Gastroesophageal sphincter (tissue), 4 donors: ENCODE measurements around the gene ADGB. TPM values are rescaled to one million over a fixed set of nuclear protein-coding genes. Genes with fewer than 3 reads are reported as not detected.

ENCODE experiments used
- ATAC-seq: fragments of 150-250 bp; one replicate; pipeline ENCODE4 v1.9.1; 2016; ENCODE audit warnings: mild to moderate bottlenecking, moderate library complexity
- H3K27ac ChIP-seq, 4 donors: fragments of 200-600 bp; sonication (generic) in 3 of 4; 1 replicate in 3 of 4; 2 replicates in 1 of 4; pipeline ENCODE4 v1.5.1; 2016 to 2019
- H3K27me3 ChIP-seq: fragments of 200-600 bp; sonication (generic); one replicate; pipeline ENCODE4 v1.5.1; 2019
- H3K36me3 ChIP-seq, 2 donors: fragments of 200-600 bp; sonication (generic); one replicate each; pipeline ENCODE4 v1.5.1; 2019; ENCODE audit warnings: control low read depth in 1 of 2
- H3K4me1 ChIP-seq, 3 donors: fragments of 200-600 bp; sonication (generic); 1 replicate in 2 of 3; 2 replicates in 1 of 3; pipeline ENCODE4 v1.5.1; 2016 to 2019; ENCODE audit warnings: control low read depth in 2 of 3
- H3K4me3 ChIP-seq, 2 donors: fragments of 200-600 bp; sonication (generic); one replicate each; pipeline ENCODE4 v1.5.1; 2019; ENCODE audit warnings: mild to moderate bottlenecking in 1 of 2, moderate library complexity in 1 of 2
- H3K9me3 ChIP-seq, 3 donors: fragments of 200-600 bp; sonication (generic); one replicate each; pipeline ENCODE4 v1.5.1; 2017 to 2019; ENCODE audit warnings: control low read depth in 2 of 3
- CTCF ChIP-seq, 4 experiments: fragments of 200-600 bp in 2 of 4; fragments of 450-650 bp in 2 of 4; sonication (generic) in 1 of 4; IDR thresholded peaks; one replicate each; pipeline ENCODE4 v1.5.1; 2017 to 2019; ENCODE audit warnings: antibody characterized with exemption in 4 of 4, mild to moderate bottlenecking in 2 of 4, moderate library complexity in 2 of 4
- EP300 ChIP-seq: sonication (generic); formaldehyde crosslinking; IDR thresholded peaks from one replicate; pipeline ENCODE4 v1.6.1; 2017; ENCODE audit warnings: antibody characterized with exemption, mild to moderate bottlenecking
- POLR2A ChIP-seq, 2 donors: fragments of 450-650 bp; IDR thresholded peaks; one replicate each; pipeline ENCODE4 v1.6.1; 2017; ENCODE audit warnings: antibody characterized with exemption in 2 of 2, mild to moderate bottlenecking in 2 of 2, moderate library complexity in 1 of 2
- POLR2AphosphoS5 ChIP-seq: sonication (generic); formaldehyde crosslinking; IDR thresholded peaks from one replicate; pipeline ENCODE4 v1.6.1; 2017; ENCODE audit warnings: antibody characterized with exemption
- WGBS, 2 donors: methylation state at CpG; one replicate each; pipeline ENCODE4 v1.1.5; 2018; ENCODE audit warnings: low coverage in 1 of 2; 5-methylcytosine and 5-hydroxymethylcytosine counted together
- total RNA-seq, 4 donors: library from RNA; depleted of rRNA; stranded (reverse); fragments of >200 nt; gene quantifications; one replicate each; pipeline ENCODE4 v1.1.0, GENCODE V29; 2016

Gene ADGB
- total RNA-seq, 4 donors from 2014 or later = not detected

GRCh38 chr6:146829792-146830565 lies 231.2 kb downstream of the ADGB start:
- 80 to 93% methylated on average over 1 of the region's 1 CpG for WGBS, 2 donors
- Histone ChIP-seq H3K36me3 (no peaks in the 10 kb centered on the region), H3K9me3 (no peaks in the 10 kb centered on the region), H3K27ac (no peak overlapping the region), H3K4me1 (no peaks in the 10 kb centered on the region), H3K27me3 (no peaks in the 10 kb centered on the region), H3K4me3 (no peak overlapping the region)
- TF ChIP-seq POLR2AphosphoS5 = no peak
- ATAC-seq = no peak

GRCh38 chr6:146833157-146833556 lies 234.4 kb downstream of the ADGB start:
- Histone ChIP-seq H3K36me3 (no peaks in the 10 kb centered on the region), H3K4me3 (no peak overlapping the region), H3K9me3 (no peaks in the 10 kb centered on the region), H3K27ac (no peak overlapping the region), H3K27me3 (no peaks in the 10 kb centered on the region), H3K4me1 (no peaks in the 10 kb centered on the region)
- TF ChIP-seq CTCF (IDR thresholded peaks at IDR 0.05) (no peak), POLR2A (IDR thresholded peaks at IDR 0.05) (no peak), POLR2AphosphoS5 (no peak), EP300 (no peak)
- WGBS, 2 donors = 76 to 80% methylated on average over 1 to 3 of the region's 3 CpGs
- ATAC-seq = no peak

- H3K27me3 ChIP-seq = no peaks in the 10 kb centered on the region
- no peaks in the 10 kb centered on the region for H3K4me1 ChIP-seq
- 83 to 93% methylated on average over 1 of the region's 1 CpG for WGBS, 2 donors
- no peak for TF ChIP-seq POLR2AphosphoS5
- no peak for TF ChIP-seq EP300
- TF ChIP-seq CTCF (IDR thresholded peaks at IDR 0.05) = no peak
- no peaks in the 10 kb centered on the region for H3K9me3 ChIP-seq
- no peak for ATAC-seq
- H3K27ac ChIP-seq = no peak overlapping the region
- H3K36me3 ChIP-seq = no peaks in the 10 kb centered on the region
- H3K4me3 ChIP-seq = no peak overlapping the region
Observed at GRCh38 chr6:146840216-146840615, 241.4 kb downstream of the ADGB start.

GRCh38 chr6:146840641-146841040 lies 241.9 kb downstream of the ADGB start:
- H3K4me1 ChIP-seq = no peaks in the 10 kb centered on the region
- no peaks in the 10 kb centered on the region for H3K36me3 ChIP-seq
- H3K27me3 ChIP-seq = no peaks in the 10 kb centered on the region
- H3K27ac ChIP-seq = no peak overlapping the region
- TF ChIP-seq EP300 (no peak), POLR2AphosphoS5 (no peak), POLR2A (IDR thresholded peaks at IDR 0.05) (no peak), CTCF (IDR thresholded peaks at IDR 0.05) (no peak)
- ATAC-seq = no peak
- WGBS, 2 donors = 94 to 100% methylated on average over 3 of the region's 3 CpGs
- no peaks in the 10 kb centered on the region for H3K9me3 ChIP-seq
- no peak overlapping the region for H3K4me3 ChIP-seq

DNA sequence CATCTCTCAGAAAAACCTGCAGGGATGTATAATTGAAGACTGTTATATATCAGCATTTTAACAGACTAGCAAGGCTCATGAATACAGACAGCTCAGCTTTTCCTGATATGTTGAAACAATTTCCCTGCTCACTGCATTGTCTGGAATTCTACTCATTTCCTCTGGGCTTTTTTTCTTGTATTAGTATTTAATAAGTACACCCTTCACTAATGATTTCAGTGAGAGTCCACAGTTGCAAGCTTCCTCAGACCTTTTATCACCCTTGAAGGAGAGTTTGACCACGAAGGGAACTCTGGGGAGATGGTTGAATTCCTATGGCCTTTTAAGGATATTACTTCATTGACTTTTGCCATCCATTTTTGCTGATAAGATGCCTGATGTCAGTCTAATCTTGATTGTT lies 248.7 kb downstream of the ADGB start:
- Histone ChIP-seq H3K36me3 (no peaks in the 10 kb centered on the region), H3K4me1 (no peaks in the 10 kb centered on the region), H3K4me3 (no peak overlapping the region), H3K27ac (no peak overlapping the region), H3K9me3 (no peaks in the 10 kb centered on the region), H3K27me3 (no peaks in the 10 kb centered on the region)
- ATAC-seq = no peak
- TF ChIP-seq POLR2A (IDR thresholded peaks at IDR 0.05) (no peak), CTCF (IDR thresholded peaks at IDR 0.05) (no peak), POLR2AphosphoS5 (no peak), EP300 (no peak)
- WGBS, 2 donors = 8 to 11% methylated on average over 1 of the region's 1 CpG
